ENCODE measurements around the gene SWT1. TPM values are rescaled to one million over a fixed set of nuclear protein-coding genes. Genes with fewer than 3 reads are reported as not detected.
A peak's percentile ranks its signal among the peaks of the same experiment; 100 is the strongest.
"Not testable (repeated sequence)": the region's sequence is repeated elsewhere in the genome, so short reads cannot be mapped to it uniquely, and the experiment has no call there.

The SWT1 gene
- total RNA-seq, 1 donor from 2014 or later = 5.2 TPM

DNA sequence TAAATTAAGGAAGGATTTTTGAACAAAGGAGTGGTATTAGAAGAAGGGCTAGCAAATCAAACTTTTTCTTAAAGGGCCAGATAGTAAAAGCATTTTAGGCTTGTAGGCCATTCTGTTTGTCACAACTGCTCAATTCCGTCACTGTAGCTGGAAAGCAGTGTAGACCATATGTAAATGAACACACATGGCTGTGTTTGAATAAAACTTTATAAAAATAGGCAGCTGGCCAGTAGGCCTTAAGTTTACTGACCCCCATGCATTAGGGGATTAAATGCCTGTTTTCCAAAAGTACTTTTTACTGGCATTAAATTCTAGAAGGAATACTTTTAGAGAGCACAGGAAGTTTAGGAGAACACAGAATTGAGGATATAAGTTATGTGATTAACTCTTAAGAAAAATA is 151.2 kb downstream of the SWT1 start:
- DNase-seq (ENCODE audit: missing footprints) (no peak), ATAC-seq (no peak)
- intact Hi-C loops (cut with DNase I) = no loop called here

DNA sequence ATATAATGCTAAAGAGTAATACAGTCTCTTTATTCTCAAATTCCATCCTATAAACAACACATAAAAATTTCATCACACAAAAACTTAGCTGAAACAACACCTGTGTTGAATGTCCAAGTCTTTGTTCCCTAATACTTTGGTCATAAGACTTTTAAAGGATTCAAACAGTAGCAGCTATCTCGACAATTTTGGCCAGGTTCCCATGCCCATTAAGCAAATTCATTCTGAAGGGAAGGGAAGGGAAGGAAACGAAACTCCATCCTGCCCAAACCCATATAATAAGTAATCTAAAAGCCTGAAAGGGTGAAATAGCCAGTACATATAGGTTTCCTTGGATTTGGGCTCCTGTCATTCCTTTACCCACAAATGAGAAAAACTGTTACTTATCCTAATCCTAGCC is 152.6 kb downstream of the SWT1 start:
- intact Hi-C loops (cut with DNase I) = no loop called here

DNA sequence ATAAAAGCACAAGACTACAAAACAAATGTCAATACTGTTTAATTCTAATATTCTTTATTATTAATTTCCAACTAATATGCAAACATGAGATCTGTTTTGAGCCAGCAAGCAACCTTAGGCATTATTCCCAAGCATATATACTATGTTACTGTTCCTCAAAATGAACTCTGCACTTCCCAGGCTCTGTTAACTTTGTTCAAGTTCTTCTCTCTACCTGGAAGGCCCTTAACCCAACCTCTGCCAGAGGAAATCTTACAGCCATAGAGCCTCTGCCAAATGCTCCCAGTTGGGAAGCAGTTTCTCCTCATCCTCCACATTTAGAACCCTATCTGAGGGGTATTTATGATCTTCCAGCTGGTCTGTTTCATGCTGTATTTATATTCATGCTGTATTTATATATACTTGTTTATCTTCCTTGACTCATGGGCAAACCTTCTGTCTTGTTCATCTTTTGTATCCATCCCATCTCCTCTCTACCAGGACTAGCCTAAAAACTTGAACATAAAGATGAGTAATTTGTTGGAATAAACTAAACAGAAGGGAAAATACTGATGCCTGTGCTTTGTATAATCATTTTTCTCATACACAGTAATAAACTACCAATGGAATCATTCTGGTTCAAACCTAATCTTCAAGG is 154.7 kb downstream of the SWT1 start:
- ATAC-seq (no peak), DNase-seq (ENCODE audit: missing footprints) (no peak)
- intact Hi-C loops (cut with DNase I) = no loop called here

More for the DNA sequence above, 152.6 kb downstream of the SWT1 start:
- ATAC-seq (peak; percentile 28), DNase-seq (ENCODE audit: missing footprints) (no peak)

DNA sequence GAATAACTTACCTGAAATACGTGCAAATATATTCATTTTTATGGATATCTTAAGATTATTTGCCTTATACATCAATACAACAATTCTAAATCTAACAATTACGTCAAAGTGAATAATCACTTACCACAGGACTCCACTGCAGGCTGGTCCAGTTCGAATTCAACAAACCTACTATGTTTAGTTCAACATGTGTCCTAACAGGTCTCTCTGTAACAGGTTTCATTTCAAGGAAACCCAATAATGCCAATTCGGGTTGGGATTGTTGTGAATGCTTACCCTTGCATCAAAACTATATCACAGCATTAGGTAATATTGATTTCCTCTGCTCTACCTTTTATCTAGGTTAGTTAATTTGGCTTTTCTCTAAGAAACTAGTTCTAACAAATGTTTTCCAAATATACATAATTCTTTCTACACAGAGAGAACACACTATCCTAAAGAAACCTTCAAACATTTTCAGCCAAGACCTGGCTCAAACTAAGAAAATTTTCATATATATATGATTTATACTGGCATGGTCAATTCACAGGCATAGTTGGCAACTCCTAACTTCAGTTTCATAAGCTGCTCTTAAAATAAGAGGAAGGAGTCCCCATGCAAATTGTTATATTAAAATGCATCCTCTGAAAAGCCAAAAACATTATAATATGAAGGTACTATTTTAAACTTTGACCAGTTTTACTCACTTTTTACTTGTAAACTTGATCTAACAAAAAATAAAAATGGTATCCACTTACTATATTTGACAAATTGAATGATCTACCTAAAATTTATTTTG is 155.6 kb downstream of the SWT1 start:
- no peak for ATAC-seq
- no peak for DNase-seq (ENCODE audit: missing footprints)
- intact Hi-C loops (cut with DNase I) = no loop called here

DNA sequence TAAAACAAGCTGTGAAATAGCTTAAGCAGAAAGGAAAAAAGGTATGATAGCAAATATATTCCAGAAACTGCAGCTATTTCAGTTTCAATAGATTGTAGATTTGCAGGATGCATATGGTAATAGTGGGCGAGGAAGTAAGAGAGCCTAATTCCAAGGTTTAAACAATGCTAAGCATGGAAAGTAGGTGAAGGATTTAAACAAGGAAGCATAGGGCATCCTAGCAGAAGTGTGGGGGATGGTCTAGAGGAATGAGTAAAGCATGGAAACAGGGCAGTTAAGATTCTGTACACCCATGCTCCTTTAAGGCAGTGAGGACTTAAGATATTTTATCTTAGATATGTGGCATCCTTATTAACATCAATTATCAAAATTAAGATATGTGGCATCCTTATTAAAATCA is 157.4 kb downstream of the SWT1 start:
- no peak for ATAC-seq
- intact Hi-C loops (cut with DNase I) = no loop called here

DNA sequence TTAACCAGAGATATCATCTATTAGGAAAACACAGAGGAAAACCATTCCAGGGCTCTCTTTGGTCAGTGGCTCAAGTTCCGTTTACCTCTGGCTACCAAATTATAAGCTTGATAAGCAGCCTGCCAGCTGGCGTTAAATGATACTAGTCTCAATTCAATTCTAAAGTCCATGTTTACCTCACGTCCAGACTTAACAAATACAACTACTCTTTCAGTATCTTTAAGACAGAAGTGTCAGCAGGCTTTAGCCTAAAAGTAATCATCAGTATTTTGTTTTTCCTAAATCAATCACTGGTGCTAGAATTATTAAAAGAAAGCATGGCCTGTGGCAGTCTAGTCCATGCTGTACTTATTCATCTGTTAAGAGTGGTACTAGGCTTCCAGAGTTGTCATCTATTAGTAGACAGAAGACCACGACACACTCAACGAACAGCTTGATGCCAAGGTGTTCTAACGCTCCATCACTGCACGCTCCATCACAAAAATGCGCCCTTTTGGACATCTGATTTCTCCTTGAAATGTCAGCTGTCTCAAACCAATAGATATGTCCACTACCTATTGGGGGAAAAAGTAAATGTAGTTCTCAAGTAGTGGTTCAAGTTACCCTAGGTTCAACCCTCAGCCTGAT is 158.6 kb downstream of the SWT1 start:
- ATAC-seq (no peak), DNase-seq (ENCODE audit: missing footprints) (no peak)
- intact Hi-C loops (cut with DNase I) = loop anchor here (2.0 to 5.0 kb wide), 5 partner anchors 112 to 355 kb away; partner anchors contain the start of genes SWT1 and TRMT1L

More for the DNA sequence above, 157.4 kb downstream of the SWT1 start:
- no peak for DNase-seq (ENCODE audit: missing footprints)

DNA sequence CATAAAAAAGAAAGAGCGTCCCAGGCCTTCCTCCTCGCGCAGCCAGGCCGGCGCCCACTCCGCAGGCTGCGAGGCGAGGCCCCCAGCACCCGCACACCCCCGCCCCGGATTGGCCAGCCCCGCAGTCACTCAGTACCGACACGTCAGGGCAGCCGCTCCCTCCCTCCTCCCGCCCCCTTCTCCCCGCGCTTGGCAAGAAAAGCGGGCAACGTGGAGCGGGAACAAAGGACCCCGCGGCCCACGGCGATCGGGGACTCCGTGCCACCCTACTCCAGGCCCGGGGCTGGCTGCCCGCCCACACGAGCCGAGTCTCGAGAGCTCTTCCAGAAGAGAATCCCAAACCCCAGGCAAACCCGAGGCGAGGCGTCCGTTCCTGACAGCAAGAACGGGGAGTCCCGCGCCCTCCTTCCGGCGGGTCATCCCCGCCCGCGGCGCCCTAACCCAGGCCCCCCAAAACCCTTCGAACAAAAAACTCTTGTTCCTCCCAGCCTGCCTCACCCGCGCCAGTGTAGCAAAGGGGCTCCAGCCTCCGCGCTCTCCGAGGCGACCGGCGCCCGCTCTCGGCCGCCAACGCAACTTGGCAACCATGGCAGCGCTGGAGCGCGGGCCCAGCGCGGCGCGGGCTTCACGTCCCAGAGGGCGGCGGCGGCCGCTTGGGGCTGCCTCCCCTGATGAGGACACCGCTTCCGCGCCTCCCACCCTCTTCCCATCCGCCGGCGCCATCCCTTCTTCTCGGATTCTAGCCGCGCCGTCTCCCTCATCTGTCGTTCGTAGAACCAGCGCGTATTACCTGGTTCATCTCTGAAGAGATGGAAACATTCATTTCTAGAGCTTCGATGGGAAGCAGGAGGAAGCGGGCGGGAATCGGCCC is 159.4 kb downstream of the SWT1 start:
- peak; percentile 97 for DNase-seq (ENCODE audit: missing footprints)
- intact Hi-C loops (cut with DNase I) = loop anchor here (2.0 to 5.0 kb wide), 5 partner anchors 111 to 354 kb away; partner anchors contain the start of genes SWT1 and TRMT1L
- ATAC-seq = peak; percentile 90

DNA sequence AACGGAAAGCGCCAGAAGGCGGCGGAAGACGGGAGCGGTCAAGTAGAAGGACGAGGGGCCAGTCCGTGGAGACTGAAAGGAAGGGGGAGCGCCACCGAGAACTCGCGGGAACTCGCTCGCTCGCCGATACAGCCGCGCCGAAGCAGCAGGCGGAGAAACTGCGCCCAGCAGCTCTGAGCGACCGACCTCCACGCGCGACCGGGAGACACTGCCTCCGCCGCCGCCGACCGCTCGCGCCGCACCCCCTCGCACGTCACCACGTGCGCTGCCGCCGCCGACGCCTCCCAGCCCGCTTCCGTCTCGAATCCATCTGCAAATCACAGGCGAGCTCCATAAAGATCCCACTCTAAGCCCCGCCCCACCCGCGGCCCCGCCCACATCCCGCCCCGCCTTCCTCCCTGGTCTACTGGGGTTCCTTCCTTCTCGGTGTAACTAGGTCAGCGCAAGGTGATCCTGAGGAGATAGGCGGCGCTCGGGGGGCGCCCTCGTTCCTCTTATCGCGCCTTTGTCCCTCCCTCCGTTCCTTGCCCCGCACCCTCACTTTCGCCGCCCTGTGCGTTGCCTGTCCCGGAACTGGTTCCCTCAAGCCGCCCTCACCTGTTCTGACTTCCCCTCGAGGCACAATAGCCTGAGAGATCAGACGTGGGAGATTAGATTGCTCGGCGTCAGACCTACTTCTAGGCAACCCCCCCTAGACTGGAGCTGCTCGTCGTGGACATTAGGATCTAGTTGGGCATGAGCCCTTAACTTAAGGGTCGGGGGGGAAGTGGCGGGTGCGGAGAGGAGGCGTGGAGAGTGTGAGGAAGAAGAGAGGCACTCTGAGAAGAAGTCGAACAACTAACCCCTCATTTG is 160.3 kb downstream of the SWT1 start, which contains the start of gene IVNS1ABP:
Gene IVNS1ABP, minus strand, starts transcription at position 210 of the 852 bp plus-strand sequence. CDS start 7,750 bp downstream, outside the sequence.
- intact Hi-C loops (cut with DNase I) = loop anchor here (2.0 to 5.0 kb wide), 5 partner anchors 110 to 354 kb away; partner anchors contain the start of genes SWT1 and TRMT1L
- DNase-seq (ENCODE audit: missing footprints) (peak; percentile 97), ATAC-seq (peak; percentile 91)

DNA sequence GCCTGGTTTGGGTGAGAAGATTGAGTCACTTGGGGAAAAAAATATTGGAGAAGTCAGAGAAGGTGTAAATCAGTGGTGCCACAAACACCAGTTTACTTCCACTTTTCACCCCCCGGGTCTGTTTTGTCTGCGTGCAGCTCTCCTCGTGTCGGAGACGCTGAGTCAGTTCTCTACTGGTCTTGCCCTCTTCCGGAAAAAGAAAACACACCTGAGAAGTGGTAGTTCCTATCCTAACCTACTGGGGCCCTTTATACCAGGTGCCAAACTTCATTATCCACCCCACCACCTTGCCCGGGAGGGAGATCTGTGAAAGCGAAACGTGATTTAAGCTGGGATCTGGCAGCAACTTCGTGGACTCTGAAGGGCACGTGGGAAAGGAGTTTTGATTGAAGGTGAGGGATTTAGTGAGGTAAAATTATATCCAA is 160.9 kb downstream of the SWT1 start:
- ATAC-seq (no peak), DNase-seq (ENCODE audit: missing footprints) (peak; percentile 69)
- intact Hi-C loops (cut with DNase I) = loop anchor here (2.0 to 5.0 kb wide), 5 partner anchors 109 to 353 kb away; partner anchors contain the start of genes SWT1 and TRMT1L

DNA sequence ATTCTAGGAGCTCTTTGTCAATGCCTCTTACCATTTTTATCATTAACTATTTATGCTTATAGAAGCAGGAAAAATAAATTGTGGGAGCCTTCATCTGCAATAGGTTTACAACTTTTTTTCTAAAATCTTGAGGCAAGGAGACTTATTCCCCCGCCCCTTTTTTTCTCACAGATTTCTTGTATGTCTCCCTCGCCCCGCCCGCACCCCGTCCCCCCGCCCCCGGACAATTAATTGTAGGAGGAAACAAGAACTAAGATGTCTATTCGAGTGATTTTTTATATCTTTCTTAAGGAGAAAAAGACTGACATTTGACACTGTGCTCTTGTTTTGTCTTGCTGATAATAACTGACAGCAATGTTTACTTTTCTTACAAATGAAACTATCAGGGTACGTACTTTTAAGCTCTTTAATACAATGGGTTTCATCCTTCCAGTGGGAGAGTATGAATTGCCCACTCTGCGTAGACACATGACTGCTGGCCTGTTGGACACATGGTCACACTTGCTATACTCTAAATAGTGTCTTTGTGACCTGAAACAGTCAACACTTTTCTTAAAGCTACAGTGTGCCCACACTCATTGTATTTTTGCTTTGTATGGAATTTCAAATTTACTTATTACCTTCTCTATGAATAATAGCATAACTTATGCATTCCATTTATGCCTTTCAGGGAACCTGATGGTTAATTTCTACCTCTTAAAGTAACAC is 161.6 kb downstream of the SWT1 start:
- DNase-seq (ENCODE audit: missing footprints) (no peak), ATAC-seq (no peak)
- intact Hi-C loops (cut with DNase I) = loop anchor here (5.0 kb wide), 2 partner anchors 109 to 334 kb away; no protein-coding TSS in a partner anchor

DNA sequence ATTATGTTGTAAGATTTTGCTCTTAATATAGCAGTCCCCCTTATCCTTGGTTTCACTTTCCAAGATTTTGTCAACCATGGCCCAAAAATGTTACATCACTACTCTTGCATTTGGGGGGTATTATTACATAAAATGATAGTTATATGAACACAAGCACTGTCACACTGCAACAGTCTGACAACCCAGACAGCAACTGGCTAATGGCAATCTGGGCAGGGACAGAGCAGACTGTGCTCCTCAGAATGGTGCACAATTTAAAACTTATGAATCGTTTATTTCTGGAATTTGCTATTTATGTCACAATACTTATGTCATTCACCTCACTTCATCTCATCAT is 162.1 kb downstream of the SWT1 start:
- no peak for ATAC-seq
- no peak for DNase-seq (ENCODE audit: missing footprints)
- intact Hi-C loops (cut with DNase I) = loop anchor here (5.0 kb wide), 2 partner anchors 108 to 333 kb away; no protein-coding TSS in a partner anchor

DNA sequence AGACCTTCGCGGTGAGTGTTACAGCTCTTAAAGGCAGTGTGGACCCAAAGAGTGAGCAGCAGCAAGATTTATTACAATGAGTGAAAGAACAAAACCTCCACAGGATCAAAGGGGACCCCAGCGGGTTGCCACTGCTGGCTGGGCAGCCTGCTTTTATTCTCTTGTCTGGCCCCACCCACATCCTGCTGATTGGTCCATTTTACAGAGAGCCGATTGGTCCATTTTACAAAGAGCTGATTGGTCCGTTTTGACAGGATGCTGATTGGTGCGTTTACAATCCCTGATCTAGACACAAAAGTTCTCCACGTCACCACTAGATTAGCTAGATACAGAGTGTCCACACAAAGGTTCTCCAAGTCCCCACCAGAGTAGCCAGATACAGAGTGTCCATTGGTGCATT is 164.1 kb downstream of the SWT1 start:
- intact Hi-C loops (cut with DNase I); ATAC-seq: not testable (repeated sequence)

DNA sequence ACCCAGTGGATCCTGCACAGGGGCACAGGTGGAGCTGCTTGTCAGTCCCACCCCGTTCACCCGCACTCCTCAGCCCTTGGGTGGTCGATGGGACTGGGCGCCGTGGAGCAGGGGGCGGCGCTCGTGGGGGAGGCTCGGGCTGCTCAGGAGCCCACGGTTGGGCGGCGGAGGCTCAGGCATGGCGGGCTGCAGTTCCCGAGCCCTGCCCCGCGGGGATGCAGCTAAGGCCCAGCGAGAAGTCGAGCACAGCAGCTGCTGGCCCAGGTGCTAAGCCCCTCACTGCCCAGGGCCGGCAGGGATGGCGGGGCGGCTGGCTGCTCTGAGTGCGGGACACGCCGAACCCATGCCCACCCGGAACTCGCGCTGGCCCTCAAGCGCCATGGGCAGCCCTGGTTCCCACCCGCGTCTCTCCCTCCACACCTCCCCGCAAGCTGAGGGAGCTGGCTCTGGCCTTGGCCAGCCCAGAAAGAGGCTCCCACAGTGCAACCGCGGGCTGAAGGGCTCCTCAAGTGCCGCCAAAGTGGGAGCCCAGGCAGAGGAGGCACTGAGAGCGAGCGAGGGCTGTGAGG is 164.8 kb downstream of the SWT1 start:
- intact Hi-C loops (cut with DNase I); ATAC-seq: not testable (repeated sequence)
- peak; percentile 48 for DNase-seq (ENCODE audit: missing footprints)

More for the DNA sequence above, 164.1 kb downstream of the SWT1 start:
- DNase-seq (ENCODE audit: missing footprints) = not testable (repeated sequence)

DNA sequence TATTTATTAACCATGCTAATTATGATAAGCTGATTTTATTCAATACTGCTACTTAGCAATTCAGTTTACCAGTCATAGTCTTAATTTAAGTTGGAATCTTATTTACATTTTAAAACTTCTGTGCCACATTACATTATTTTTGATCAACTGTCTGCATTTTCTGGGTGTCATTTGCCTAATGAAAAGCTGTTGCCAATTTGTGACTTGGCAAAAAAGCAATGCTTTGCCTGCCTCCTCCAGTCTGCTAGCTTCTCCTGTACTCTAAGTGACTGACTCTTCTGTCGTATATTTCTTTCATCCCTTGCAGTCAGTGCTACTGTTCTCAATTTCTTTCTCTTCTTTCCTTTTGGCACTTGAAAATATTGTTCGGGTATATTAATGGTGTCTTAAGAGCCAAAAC is 165.7 kb downstream of the SWT1 start:
- no peak for ATAC-seq

DNA sequence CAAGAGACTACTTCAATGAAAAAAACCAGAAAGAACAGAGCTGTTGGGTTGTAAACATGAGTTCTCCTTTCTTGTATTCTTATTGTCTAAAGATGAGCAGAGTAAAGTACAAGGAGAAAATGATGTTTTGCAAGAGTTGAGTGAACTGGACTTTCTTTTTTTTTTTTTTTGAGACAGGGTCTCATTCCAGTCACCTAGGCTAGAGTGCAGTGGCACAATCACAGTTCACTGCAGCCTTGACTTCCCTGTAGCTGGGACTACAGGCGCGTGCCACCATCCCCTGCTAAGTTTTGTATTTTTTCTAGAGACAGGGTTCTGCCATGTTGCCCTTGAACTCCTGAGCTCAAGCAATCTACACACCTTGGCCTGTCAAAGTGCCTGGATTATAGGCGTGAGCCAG is 167.2 kb downstream of the SWT1 start:
- intact Hi-C loops (cut with DNase I) = no loop called here
- no peak for ATAC-seq
- DNase-seq (ENCODE audit: missing footprints) = no peak

More for the DNA sequence above, 165.7 kb downstream of the SWT1 start:
- intact Hi-C loops (cut with DNase I) = no loop called here
- no peak for DNase-seq (ENCODE audit: missing footprints)

DNA sequence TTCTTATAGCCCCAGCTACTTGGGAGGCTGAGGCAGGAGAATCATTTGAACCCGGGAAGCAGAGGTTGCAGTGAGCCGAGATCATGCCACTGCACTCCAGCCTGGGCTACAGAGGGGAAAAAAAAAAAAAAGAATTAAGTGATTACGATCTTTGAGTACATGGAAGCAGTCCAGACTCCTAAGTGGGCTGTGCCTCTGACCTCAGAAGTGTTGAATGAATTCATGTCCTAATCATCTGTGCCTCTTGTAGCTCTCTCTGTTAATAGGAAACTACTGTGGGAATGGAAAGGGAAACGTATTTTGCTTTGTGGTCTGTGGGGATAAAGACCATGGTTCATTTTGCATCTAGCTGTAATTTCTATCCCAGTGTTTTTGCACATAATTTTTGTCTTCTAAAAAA is 168.4 kb downstream of the SWT1 start:
- intact Hi-C loops (cut with DNase I) = no loop called here
- no peak for ATAC-seq
- no peak for DNase-seq (ENCODE audit: missing footprints)

DNA sequence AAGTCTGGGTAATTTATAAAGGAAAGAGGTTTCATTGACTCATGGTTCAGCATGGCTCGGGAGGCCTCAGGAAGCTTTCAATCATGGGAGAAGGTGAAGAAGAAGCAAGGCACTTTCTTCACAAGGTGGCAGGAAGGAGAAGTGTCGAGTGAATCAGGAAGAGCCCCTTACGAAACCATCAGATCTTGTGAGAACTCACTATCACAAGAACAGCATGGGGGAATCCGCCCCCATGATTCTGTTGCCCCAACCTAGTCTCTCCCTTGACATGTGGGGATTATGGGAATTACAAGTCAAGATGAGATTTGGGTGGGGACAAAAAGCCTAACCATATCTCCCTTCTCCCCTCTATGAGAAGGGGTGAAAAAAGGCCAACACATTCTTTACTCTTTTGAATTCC is 171.3 kb downstream of the SWT1 start:
- no peak for DNase-seq (ENCODE audit: missing footprints)
- intact Hi-C loops (cut with DNase I) = no loop called here
- ATAC-seq = no peak
